HG02759 (cell line): ENCODE measurements around the gene CDH5.
"Not testable (repeated sequence)": the region's sequence is repeated elsewhere in the genome, so short reads cannot be mapped to it uniquely, and the experiment has no call there.

Experiments
- ATAC-seq: cut with Tn5 transposase; IDR thresholded peaks from one replicate; pipeline ENCODE4 v1.9.1; 2021; ENCODE audit warnings: mild to moderate bottlenecking, moderate library complexity; ENCODE audit not compliant: unreplicated experiment

CDH5 gene

GRCh38 chr16:66435896-66436295 lies 69.4 kb downstream of the CDH5 start:
- no peak for ATAC-seq

- ATAC-seq = no peak
Measured at GRCh38 chr16:66437391-66437945, 71.0 kb downstream of the CDH5 start.

GRCh38 chr16:66438536-66438935 lies 72.0 kb downstream of the CDH5 start:
- no peak for ATAC-seq

GRCh38 chr16:66439051-66439730 lies 72.7 kb downstream of the CDH5 start:
- no peak for ATAC-seq

- no peak for ATAC-seq
Measured at GRCh38 chr16:66440271-66440802, 73.8 kb downstream of the CDH5 start.

DNA sequence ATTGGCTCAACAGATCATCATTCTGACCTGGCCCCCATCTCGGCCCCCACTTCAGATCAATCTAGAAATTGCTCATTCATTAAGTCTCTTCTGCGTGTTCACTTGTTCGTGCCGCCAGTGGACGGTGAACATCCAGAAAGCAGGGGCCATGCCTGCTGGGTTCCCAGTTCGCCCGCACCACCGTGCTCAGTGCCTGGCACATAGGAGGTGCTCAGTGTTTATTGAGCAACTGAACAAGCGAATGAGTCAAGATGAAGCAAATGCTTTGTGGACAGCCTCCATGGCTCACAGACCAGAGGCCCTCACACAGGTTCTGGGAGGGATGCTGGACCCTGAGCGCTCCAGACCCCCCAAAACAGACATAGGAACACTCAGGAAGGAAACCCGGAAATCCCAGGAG lies 74.5 kb downstream of the CDH5 start:
- no peak for ATAC-seq

DNA sequence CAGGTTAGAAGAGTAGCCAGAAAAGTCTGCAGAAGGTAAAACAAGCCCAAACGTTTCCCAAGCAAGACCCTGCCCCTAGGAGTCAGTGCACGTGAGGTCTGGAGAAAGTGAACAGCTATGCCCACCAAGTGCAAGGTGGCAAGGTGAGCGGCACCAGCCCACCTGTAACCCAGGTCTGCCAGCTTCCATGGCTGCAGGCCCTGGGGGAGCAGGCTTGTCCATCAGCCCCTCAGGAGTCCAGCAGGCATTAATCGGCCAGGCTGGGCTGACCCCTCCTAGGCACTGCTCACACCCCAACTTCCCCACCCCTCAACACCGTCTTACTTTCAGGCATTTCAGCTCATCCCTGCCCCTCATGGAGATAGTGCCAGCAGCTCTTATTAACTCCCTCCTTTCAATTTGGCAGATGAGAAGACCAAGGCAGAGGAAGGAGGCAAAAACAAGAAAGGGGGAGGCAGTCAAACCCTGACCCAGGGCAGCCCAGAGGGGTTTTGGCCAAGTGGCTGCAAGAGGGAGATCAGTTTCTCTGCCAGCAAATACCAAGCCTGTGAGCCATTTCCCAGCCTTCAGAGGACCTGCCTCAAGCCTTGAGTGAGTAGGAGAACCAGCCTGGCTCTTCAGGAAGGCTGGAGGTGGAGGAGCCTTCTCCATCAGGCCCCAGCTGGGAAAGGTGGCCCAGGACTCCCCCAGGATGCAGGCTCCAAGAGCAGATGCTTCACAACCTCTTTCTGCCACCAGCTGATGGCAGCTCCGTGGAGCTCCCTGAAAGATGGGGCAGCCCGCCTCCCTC lies 75.3 kb downstream of the CDH5 start:
- ATAC-seq = no peak

DNA sequence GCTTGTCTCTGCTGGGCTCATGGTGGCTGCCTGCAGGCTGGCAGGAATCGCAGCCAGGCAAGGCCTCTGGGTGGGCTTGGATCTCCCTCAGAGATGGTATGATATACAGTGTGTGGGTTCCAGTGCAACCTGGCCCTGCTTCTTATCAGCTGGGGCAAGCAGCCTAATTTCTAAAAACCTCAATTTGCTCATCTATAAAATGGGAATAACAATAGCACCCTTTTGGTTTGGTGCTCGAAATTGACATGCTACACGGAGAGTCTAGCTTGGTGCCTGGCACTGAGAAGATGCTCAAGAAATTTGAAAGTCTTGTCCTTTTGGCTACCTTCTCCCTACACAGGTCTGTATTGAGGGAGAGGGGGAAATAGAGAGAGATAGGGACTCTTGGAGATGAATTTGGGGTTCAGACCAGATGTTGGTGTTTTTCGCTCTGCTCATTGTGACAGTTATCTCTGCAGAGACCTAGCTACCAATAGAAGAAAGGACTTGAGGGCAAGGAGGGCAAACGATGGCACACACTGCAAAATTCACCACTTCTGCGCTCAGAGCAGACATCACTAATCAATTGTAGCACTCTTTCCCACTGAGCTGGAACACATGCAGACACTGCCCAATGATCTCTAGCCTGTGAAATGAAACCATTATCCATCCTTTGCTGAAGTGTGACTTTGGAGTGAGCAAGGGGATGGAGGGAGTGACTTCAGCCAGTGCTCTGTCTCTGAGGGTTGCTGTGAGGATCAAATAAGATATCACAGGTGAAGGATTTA lies 76.2 kb downstream of the CDH5 start:
- ATAC-seq = no peak

DNA sequence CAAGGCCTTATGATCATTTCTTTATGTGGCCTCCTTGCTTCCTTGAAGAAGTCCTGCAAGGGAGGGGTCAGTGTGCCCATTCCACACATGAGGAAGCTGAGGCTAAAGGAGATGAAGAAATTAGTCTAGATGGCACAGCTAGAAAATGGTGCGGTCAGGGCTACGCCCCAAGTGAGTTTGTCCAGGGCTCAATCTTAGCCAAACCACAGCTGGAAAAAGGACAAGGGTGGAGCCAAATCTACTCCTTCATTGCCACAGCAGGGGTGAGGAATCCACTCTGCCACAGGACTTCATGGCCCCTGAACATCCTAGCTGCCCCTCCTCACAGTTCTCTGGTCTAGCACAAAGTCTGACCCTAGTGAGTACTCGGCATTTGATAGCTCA lies 76.8 kb downstream of the CDH5 start:
- ATAC-seq = no peak

- ATAC-seq = no peak
Measured at GRCh38 chr16:66444049-66444481, 77.6 kb downstream of the CDH5 start.

- no peak for ATAC-seq
Measured at GRCh38 chr16:66446737-66447136, 80.2 kb downstream of the CDH5 start.

DNA sequence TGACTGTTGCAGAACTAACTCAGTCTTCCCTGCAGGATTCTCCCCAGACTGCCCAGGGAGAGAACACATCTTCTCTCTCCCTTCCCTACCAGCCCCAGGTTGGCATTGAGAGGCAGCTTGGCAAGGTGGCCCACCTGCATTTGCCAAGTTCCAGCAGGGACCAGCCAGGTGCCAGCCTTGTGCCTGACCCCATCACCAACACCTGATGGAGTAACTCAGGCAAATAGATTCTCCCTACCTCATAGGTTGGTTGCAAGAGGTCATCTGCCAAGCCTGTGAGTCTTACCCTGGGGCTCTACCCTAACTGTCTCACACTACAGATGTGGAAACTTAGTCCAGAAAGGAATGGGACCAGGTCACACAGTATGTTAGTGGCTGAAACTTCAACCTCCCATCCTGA lies 81.0 kb downstream of the CDH5 start:
- ATAC-seq = no peak

DNA sequence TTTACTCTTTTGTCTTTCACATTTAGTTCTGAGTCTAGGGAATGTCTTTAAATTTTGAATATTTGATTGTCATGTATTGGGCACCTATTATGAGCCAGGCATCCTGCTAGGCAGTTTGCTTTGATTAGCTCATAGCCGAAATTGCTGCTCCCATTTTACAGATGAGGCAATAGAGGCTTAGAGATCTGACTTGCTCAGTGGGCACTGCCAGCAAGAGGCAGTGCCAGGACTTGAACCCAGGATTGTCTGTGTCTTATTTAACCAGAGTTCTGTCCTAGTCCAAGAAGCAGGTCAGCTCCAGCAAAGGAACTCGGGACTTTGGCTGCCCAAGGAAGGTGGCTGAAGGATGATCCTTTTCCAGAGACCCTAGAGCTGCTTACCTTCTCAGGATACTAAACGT lies 85.1 kb downstream of the CDH5 start:
- no peak for ATAC-seq

GRCh38 chr16:66453230-66453629 lies 86.7 kb downstream of the CDH5 start:
- ATAC-seq = not testable (repeated sequence)
